Hair follicular keratinocyte (primary cell): ENCODE measurements around the gene MBNL2. TPM values are rescaled to one million over a fixed set of nuclear protein-coding genes. Genes with fewer than 3 reads are reported as not detected.

Experiments
- total RNA-seq: library from RNA; depleted of rRNA; stranded (reverse); fragments of >200 nt; gene quantifications from 2 replicates; pipeline ENCODE4 v1.2.3, GENCODE V29; 2015

Gene MBNL2
- 22.1 and 27.0 TPM in 2 replicates for total RNA-seq

GRCh38 chr13:97221989-97222700 is at the start of gene MBNL2:
Gene MBNL2 (plus strand): TSS chr13:97222333. CDS start chr13:97276236, 53,903 bp downstream.

GRCh38 chr13:97433727-97434396 is 211.7 kb downstream of the MBNL2 start, which contains the start of gene RAP2A:
Gene RAP2A (plus strand): TSS chr13:97434169. CDS start chr13:97434471, 302 bp downstream.

Other genes starting within 250 kb of the MBNL2 start
- gene OXGR1, start 227.9 kb upstream of the MBNL2 start, total RNA-seq = not detected in 2 replicates
- gene RAP2A, start 211.8 kb downstream of the MBNL2 start, total RNA-seq = 18.3 and 19.5 TPM in 2 replicates